Loucy (cell line): ENCODE results near the gene GAB2.

Experiments used
- EZH2phosphoT487 ChIP-seq: fragments of 200-600 bp; IDR thresholded peaks from 2 replicates; pipeline ENCODE4 v1.6.1; 2018; ENCODE audit warnings: antibody characterized with exemption, mild to moderate bottlenecking, moderate library complexity, borderline replicate concordance
- TF ChIP-seq, protein P1 (sequence below): fragments of 200-600 bp; sonication (generic); conservative IDR thresholded peaks from 2 replicates; pipeline ENCODE4 v1.5.1; 2014; ENCODE audit warnings: mild to moderate bottlenecking, antibody characterized with exemption, low read length

DNA sequence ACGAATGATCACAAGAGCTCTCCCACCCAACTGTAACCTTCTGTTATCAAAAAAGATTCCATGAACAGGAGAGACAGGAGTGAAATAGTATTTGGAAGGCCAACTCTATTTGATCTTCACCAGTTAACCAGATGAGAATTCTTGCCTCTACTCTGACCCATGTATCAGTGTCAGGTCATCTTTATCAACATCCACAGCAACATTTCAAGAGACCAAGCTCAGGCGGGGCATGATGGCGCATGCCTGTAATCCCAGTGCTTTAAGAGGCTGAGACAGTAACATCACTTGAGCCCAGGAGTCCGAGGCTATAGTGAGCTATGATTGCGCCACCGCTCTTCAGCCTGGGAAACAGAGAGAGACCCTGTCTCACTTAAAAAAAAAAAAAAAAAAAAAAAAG lies 62.3 kb downstream of the GAB2 start:
- no peak for TF ChIP-seq EZH2phosphoT487
- TF ChIP-seq, protein P1, sequence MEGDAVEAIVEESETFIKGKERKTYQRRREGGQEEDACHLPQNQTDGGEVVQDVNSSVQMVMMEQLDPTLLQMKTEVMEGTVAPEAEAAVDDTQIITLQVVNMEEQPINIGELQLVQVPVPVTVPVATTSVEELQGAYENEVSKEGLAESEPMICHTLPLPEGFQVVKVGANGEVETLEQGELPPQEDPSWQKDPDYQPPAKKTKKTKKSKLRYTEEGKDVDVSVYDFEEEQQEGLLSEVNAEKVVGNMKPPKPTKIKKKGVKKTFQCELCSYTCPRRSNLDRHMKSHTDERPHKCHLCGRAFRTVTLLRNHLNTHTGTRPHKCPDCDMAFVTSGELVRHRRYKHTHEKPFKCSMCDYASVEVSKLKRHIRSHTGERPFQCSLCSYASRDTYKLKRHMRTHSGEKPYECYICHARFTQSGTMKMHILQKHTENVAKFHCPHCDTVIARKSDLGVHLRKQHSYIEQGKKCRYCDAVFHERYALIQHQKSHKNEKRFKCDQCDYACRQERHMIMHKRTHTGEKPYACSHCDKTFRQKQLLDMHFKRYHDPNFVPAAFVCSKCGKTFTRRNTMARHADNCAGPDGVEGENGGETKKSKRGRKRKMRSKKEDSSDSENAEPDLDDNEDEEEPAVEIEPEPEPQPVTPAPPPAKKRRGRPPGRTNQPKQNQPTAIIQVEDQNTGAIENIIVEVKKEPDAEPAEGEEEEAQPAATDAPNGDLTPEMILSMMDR: no peak
